Endothelial cell (in vitro differentiated cells): ENCODE data around the gene TMEM18. TPM values are rescaled to one million over a fixed set of nuclear protein-coding genes. Genes with fewer than 3 reads are reported as not detected.

ENCODE experiments used
- DNase-seq: peaks from one replicate; pipeline ENCODE4 v3.0.0; 2021; ENCODE audit warnings: low spot score
- H3K27ac Mint-ChIP-seq: one replicate; pipeline ENCODE4 v1.8.0; 2021; ENCODE audit warnings: mixed read lengths, inconsistent platforms; ENCODE audit not compliant: unreplicated experiment
- H3K27me3 Mint-ChIP-seq: one replicate; pipeline ENCODE4 v1.8.0; 2021; ENCODE audit warnings: mild to moderate bottlenecking, moderate library complexity, mixed read lengths, inconsistent platforms; ENCODE audit not compliant: unreplicated experiment
- H3K36me3 Mint-ChIP-seq: one replicate; pipeline ENCODE4 v1.8.0; 2021; ENCODE audit warnings: mild to moderate bottlenecking, low read depth, mixed read lengths, inconsistent platforms; ENCODE audit not compliant: unreplicated experiment
- H3K4me1 Mint-ChIP-seq: one replicate; pipeline ENCODE4 v1.8.0; 2021; ENCODE audit warnings: mild to moderate bottlenecking, mixed read lengths, inconsistent platforms; ENCODE audit not compliant: unreplicated experiment
- H3K4me3 Mint-ChIP-seq: one replicate; pipeline ENCODE4 v1.8.0; 2021; ENCODE audit warnings: mild to moderate bottlenecking, mixed read lengths, inconsistent platforms; ENCODE audit not compliant: unreplicated experiment
- H3K9me3 Mint-ChIP-seq: one replicate; pipeline ENCODE4 v1.8.0; 2021; ENCODE audit warnings: mixed read lengths, inconsistent platforms; ENCODE audit not compliant: unreplicated experiment
- total RNA-seq: library from RNA; stranded (reverse); fragmentation: NEBNext Ultra II Directional; extraction: Animal tissue kit (Norgen Biotek cat#: 25700); gene quantifications from one replicate; pipeline ENCODE4 v1.2.1, GENCODE V29; 2021; ENCODE audit not compliant: unreplicated experiment
- TF ChIP-seq, protein P1 (sequence below): fragments of 200-600 bp; sonication (generic); IDR thresholded peaks from one replicate; pipeline ENCODE4 v1.5.0; 2021; ENCODE audit warnings: antibody characterized with exemption; ENCODE audit not compliant: unreplicated experiment

The TMEM18 gene
- total RNA-seq, 1 donor from 2014 or later, result 26.3 TPM

DNA sequence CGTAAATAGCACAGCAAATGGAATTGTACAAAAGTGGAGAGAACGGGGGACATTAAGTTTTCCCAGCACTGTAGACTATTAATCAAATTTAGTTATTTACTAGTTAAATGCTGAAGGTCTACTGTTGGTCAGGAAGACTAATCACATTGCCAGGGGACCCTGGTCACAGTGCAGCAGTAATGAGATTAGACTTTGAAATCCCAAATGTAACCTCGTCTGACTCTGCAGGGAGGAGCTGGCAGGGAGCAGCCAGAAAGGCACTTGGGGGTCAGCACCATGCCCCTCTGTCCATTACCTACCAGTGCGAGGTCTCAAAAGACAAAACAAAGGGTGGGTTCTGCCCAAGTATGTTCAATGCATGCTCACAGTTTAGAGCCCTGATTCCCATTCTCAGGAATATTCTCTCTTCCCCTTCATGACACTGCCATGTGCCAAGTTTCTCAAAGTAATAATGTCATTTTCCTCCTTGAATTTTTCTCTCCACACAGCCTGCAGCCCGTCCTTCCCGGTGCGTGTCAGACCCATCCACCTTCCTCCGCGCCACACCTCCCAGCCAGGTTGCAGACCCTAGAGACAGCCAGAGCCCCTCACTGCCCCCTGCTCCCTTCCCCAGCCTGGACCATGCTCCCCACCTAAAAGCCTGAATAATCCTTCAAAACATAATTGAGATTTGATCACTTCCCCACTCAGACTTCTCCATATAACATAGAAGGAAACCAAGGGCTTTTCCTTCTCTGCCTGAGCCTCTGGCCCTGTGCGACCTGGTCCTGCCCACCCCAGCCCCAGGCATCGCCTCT lies 52.5 kb downstream of the TMEM18 start:
- H3K36me3 Mint-ChIP-seq, result no peaks in the 10 kb centered on the region
- H3K4me3 Mint-ChIP-seq, result no peak overlapping the region
- H3K4me1 Mint-ChIP-seq, result no peaks in the 10 kb centered on the region
- H3K27ac Mint-ChIP-seq, result no peak overlapping the region
- no peaks in the 10 kb centered on the region for H3K9me3 Mint-ChIP-seq
- TF ChIP-seq, protein P1, sequence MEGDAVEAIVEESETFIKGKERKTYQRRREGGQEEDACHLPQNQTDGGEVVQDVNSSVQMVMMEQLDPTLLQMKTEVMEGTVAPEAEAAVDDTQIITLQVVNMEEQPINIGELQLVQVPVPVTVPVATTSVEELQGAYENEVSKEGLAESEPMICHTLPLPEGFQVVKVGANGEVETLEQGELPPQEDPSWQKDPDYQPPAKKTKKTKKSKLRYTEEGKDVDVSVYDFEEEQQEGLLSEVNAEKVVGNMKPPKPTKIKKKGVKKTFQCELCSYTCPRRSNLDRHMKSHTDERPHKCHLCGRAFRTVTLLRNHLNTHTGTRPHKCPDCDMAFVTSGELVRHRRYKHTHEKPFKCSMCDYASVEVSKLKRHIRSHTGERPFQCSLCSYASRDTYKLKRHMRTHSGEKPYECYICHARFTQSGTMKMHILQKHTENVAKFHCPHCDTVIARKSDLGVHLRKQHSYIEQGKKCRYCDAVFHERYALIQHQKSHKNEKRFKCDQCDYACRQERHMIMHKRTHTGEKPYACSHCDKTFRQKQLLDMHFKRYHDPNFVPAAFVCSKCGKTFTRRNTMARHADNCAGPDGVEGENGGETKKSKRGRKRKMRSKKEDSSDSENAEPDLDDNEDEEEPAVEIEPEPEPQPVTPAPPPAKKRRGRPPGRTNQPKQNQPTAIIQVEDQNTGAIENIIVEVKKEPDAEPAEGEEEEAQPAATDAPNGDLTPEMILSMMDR, result no peak
- DNase-seq, result no peak
- no peaks in the 10 kb centered on the region for H3K27me3 Mint-ChIP-seq

DNA sequence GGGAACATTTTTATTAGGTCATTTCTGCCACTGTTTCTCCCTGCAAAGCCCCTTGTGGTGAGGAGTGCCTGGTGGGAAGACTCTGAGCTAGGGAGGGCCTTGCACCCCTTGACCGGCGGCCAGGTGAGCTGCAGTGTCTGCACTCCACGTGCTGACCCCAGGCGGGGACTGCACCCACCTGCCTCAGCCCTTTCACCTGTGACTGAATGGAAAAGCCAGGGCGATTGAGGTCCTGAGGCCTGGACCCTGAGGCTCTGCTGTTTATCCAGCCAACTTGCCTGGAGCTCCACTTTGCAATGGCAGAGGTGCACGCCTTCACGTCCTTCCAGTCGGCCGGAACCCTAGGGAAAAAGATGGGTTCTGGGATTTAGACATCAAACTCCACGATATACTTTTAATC lies 53.1 kb downstream of the TMEM18 start:
- Mint-ChIP-seq H3K9me3 (no peaks in the 10 kb centered on the region), H3K27me3 (no peaks in the 10 kb centered on the region), H3K27ac (no peak overlapping the region), H3K4me3 (no peak overlapping the region), H3K36me3 (no peaks in the 10 kb centered on the region), H3K4me1 (no peaks in the 10 kb centered on the region)
- no peak for DNase-seq
- TF ChIP-seq, protein P1, result no peak

DNA sequence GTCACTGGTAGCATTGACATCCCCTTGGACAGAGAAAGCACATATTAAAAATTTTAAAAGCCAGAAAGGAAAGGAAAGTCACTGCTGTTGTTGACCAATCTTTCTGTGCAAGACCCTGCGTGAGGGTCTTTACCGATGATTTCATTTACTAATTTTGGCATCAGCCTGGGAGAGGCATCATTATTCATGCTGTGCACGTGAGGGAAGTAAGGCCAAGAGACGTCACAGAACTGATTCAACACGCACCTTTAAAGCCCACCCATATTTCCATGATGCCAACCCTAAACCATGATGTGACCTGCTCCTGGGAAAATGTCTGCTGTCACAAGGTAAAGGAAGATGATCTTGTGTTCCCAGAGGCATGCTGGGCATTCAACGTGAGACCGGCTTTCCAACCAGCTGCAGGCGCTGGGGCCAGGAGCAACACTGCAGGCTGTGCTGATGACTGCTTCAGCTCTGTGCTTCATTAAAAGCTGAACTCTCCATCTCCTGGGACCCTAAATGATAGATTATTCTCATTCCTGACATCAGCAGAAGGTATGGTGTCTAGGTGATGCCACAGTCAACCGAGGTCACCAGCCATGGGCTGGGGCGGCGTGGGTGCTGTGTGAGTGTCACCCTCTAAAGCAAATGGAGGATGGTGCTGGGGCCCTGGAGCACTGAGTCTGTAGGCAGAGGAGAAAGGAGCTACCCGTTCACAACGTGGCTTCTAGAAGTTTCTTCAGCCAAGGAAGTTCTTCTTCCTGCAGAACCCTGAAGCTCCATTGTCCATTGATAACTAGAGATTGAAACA lies 53.9 kb downstream of the TMEM18 start:
- Mint-ChIP-seq H3K27ac (no peak overlapping the region), H3K4me1 (no peaks in the 10 kb centered on the region), H3K27me3 (no peaks in the 10 kb centered on the region), H3K9me3 (no peaks in the 10 kb centered on the region), H3K4me3 (no peak overlapping the region), H3K36me3 (no peaks in the 10 kb centered on the region)
- DNase-seq, result no peak
- TF ChIP-seq, protein P1, result no peak

DNA sequence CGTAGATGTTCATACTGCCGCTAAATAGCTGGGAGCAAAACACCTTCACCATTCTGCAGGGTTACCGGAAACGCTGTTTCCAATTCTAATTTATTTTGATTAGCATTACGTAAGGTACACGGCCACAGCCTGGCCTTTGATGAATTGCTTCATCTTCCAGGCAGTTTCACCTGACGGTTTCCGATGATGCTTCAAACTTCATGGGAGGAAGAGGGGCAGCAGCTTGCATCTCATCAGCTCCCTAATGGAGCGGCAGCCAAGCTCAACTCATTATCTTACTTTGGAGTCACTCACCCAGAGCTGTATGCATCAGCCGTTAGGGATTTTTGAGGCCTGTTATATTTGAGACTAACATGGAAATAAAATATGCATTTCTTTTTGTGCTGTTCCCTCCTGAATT lies 54.8 kb downstream of the TMEM18 start:
- H3K36me3 Mint-ChIP-seq, result no peaks in the 10 kb centered on the region
- no peaks in the 10 kb centered on the region for H3K4me1 Mint-ChIP-seq
- H3K4me3 Mint-ChIP-seq, result no peak overlapping the region
- TF ChIP-seq, protein P1, result no peak
- H3K27me3 Mint-ChIP-seq, result no peaks in the 10 kb centered on the region
- no peaks in the 10 kb centered on the region for H3K9me3 Mint-ChIP-seq
- no peak overlapping the region for H3K27ac Mint-ChIP-seq
- DNase-seq, result no peak
